K562 (cell line): ENCODE data around the gene CRACDL.

Source experiments
- CTCF ChIP-seq, 3 experiments: IDR thresholded peaks in 2 of 3; conservative IDR thresholded peaks in 1 of 3; 2 replicates each; pipeline ENCODE4 v1.5.1; 2011 to 2012; ENCODE audit warnings: low read length in 3 of 3, mild to moderate bottlenecking in 3 of 3, control low read depth in 2 of 3, improper control_type of control experiment in 1 of 3, inconsistent platforms in 1 of 3, low read depth in 1 of 3, mixed read lengths in 1 of 3, moderate library complexity in 1 of 3; ENCODE audit not compliant: insufficient read depth in 2 of 3
- FOXP4 ChIP-seq: sonication (generic); formaldehyde crosslinking; IDR thresholded peaks from 2 replicates; pipeline ENCODE4 v1.8.0; 2022; ENCODE audit warnings: mild to moderate bottlenecking, missing genetic modification reagents, borderline replicate concordance
- HDAC2 ChIP-seq: fragments of 450-650 bp; IDR thresholded peaks from 2 replicates; pipeline ENCODE4 v1.6.1; 2016; ENCODE audit warnings: mild to moderate bottlenecking
- NR2C2 ChIP-seq, 2 experiments: fragments of 200-800 bp in 1 of 2; sonication (Bioruptor generic) in 1 of 2; sonication (generic) in 1 of 2; formaldehyde crosslinking in 1 of 2; IDR thresholded peaks; 2 replicates each; pipeline versions ENCODE4 v1.6.1 to v1.8.0; 2016 to 2022; ENCODE audit warnings: mild to moderate bottlenecking in 1 of 2, missing compliant biosample characterization in 1 of 2, missing genetic modification characterization in 1 of 2, missing genetic modification reagents in 1 of 2
- PCBP2 ChIP-seq: fragments of 200-400 bp; formaldehyde crosslinking; IDR thresholded peaks from 2 replicates; pipeline ENCODE4 v1.6.1; 2018; ENCODE audit warnings: low read length, low read depth, mild to moderate bottlenecking, moderate library complexity; ENCODE audit not compliant: poor library complexity, severe bottlenecking
- POLR2A ChIP-seq: fragments of 450-650 bp; conservative IDR thresholded peaks from 2 replicates; pipeline ENCODE4 v1.6.1; 2016

- TF ChIP-seq CTCF (IDR thresholded peaks at IDR 0.05 in 2 of 3, conservative IDR thresholded peaks at IDR 0.05 in 1 of 3; ENCODE audit: insufficient read depth in 2 of 3, low read depth in 1 of 3, low read length in 3 of 3) (peak; percentile 22 to 32 (median 24); a peak in 1 of 6 replicates), FOXP4 (CRISPR knock-in tag) (no peak), PCBP2 (no peak), NR2C2 (CRISPR knock-in tag; IDR thresholded peaks at IDR 0.05) (no peak), NR2C2 (tag; IDR thresholded peaks at IDR 0.05) (no peak), HDAC2 (no peak), POLR2A (no peak)
Observed at GRCh38 chr2:98870516-98871158, 65.4 kb downstream of the CRACDL start.
